Activated naive CD8-positive, alpha-beta T cell treated with anti-CD3 and anti-CD28 coated beads, Interleukin-2, amount 10 ng/mL, durations not matched to agents 7 days and 5 days (primary cell): Measurements from ENCODE around the gene MUS81. TPM values are rescaled to one million over a fixed set of nuclear protein-coding genes. Genes with fewer than 3 reads are reported as not detected.

Source experiments
- ATAC-seq: fragments of 150-1000 bp; cut with Tn5 transposase; one replicate; pipeline ENCODE4 v1.10.0; 2021; ENCODE audit warnings: low read depth, moderate library complexity
- POLR2A ChIA-PET: fragments of 350-600 bp; sonication (Branson Sonifier 250); formaldehyde crosslinking; loops from one replicate; lab custom pipeline; 2021; ENCODE audit warnings: antibody characterized with exemption; lab: Charles Lee
- DNase-seq: peaks from one replicate; pipeline ENCODE4 v3.0.0; 2021
- H3K27ac Mint-ChIP-seq: one replicate; pipeline ENCODE4 v1.8.0; 2022; ENCODE audit warnings: mild to moderate bottlenecking, mixed read lengths
- H3K27me3 Mint-ChIP-seq: one replicate; pipeline ENCODE4 v1.8.0; 2022; ENCODE audit warnings: mild to moderate bottlenecking, moderate library complexity, mixed read lengths
- H3K36me3 Mint-ChIP-seq: one replicate; pipeline ENCODE4 v1.8.0; 2021; ENCODE audit warnings: mild to moderate bottlenecking, mixed read lengths
- H3K4me1 Mint-ChIP-seq: one replicate; pipeline ENCODE4 v1.8.0; 2021; ENCODE audit warnings: mixed read lengths
- H3K4me3 Mint-ChIP-seq: one replicate; pipeline ENCODE4 v1.8.0; 2022; ENCODE audit warnings: mild to moderate bottlenecking, moderate library complexity, mixed read lengths
- H3K9me3 Mint-ChIP-seq: one replicate; pipeline ENCODE4 v1.8.0; 2021; ENCODE audit warnings: mixed read lengths
- total RNA-seq, 2 experiments: library from RNA; stranded (reverse); gene quantifications; one replicate each; pipeline ENCODE4 v1.2.3, GENCODE V29; 2021

Gene MUS81
- 100 to 1,000 TPM; 102 to 110 TPM for total RNA-seq

- ATAC-seq, result peak; percentile 30
- POLR2A ChIA-PET, result interaction anchor here (0.6 to 8.3 kb wide), 27 partner anchors 8 to 393 kb away, joined by 3 to 304 read pairs (median 7); partner anchors contain the start of genes AP5B1, CCDC85B, CTSW and EFEMP2
- Mint-ChIP-seq H3K27ac (peak within 1 kb of the TSS; percentile 98), H3K36me3 (peaks cover 26% of the 10 kb centered on the region), H3K4me1 (peaks cover 38% of the 10 kb centered on the region), H3K27me3 (no peaks in the 10 kb centered on the region), H3K4me3 (peak within 1 kb of the TSS; percentile 91), H3K9me3 (no peaks in the 10 kb centered on the region)
- DNase-seq, result peak; percentile 98
These were observed at the start of gene MUS81 for GRCh38 chr11:65860278-65861164. Gene MUS81 (plus strand): TSS chr11:65860433. CDS start chr11:65860754, 321 bp downstream.

GRCh38 chr11:65811764-65812475 lies 48.3 kb upstream of the MUS81 start:
- H3K36me3 Mint-ChIP-seq, result peaks cover 5% of the 10 kb centered on the region
- H3K27ac Mint-ChIP-seq, result no peak overlapping the region
- H3K27me3 Mint-ChIP-seq, result peaks cover 20% of the 10 kb centered on the region
- DNase-seq (no peak), ATAC-seq (no peak)
- H3K9me3 Mint-ChIP-seq, result no peaks in the 10 kb centered on the region
- H3K4me1 Mint-ChIP-seq, result peaks cover 13% of the 10 kb centered on the region
- POLR2A ChIA-PET, result interaction anchor here (0.5 to 1.6 kb wide), 2 partner anchors 31 to 115 kb away, joined by 3 to 6 read pairs; partner anchors contain the start of gene AP5B1
- H3K4me3 Mint-ChIP-seq, result no peak overlapping the region

- DNase-seq, result no peak
- Mint-ChIP-seq H3K27ac (no peak overlapping the region), H3K9me3 (no peaks in the 10 kb centered on the region), H3K36me3 (peaks cover 5% of the 10 kb centered on the region), H3K4me3 (no peak overlapping the region), H3K4me1 (peaks cover 18% of the 10 kb centered on the region), H3K27me3 (peaks cover 9% of the 10 kb centered on the region)
- POLR2A ChIA-PET, result no interaction called here
- ATAC-seq, result no peak
These were observed 45.9 kb upstream of the MUS81 start for GRCh38 chr11:65814131-65814985.

GRCh38 chr11:65814986-65815565 lies 45.2 kb upstream of the MUS81 start:
- Mint-ChIP-seq H3K27ac (no peak overlapping the region), H3K36me3 (peaks cover 5% of the 10 kb centered on the region), H3K27me3 (peaks cover 9% of the 10 kb centered on the region), H3K4me1 (peaks cover 16% of the 10 kb centered on the region), H3K9me3 (no peaks in the 10 kb centered on the region), H3K4me3 (no peak overlapping the region)
- POLR2A ChIA-PET, result interaction anchor here (4.1 kb wide), 1 partner anchor 103 kb away, joined by 20 read pairs; the partner anchor contains the start of gene KAT5
- no peak for ATAC-seq
- no peak for DNase-seq

- POLR2A ChIA-PET, result interaction anchor here (0.7 to 4.1 kb wide), 7 partner anchors 19 to 687 kb away, joined by 3 to 20 read pairs (median 4); partner anchors contain the start of genes CCDC85B and KAT5
- Mint-ChIP-seq H3K27ac (no peak overlapping the region), H3K27me3 (peaks cover 3% of the 10 kb centered on the region), H3K36me3 (peaks cover 5% of the 10 kb centered on the region), H3K9me3 (no peaks in the 10 kb centered on the region), H3K4me3 (peak overlapping the region; percentile 89), H3K4me1 (peaks cover 12% of the 10 kb centered on the region)
- ATAC-seq (no peak), DNase-seq (no peak)
These were observed 43.5 kb upstream of the MUS81 start for GRCh38 chr11:65816696-65817095.

GRCh38 chr11:65817312-65817834 lies 42.9 kb upstream of the MUS81 start:
- H3K36me3 Mint-ChIP-seq, result peaks cover 5% of the 10 kb centered on the region
- H3K4me1 Mint-ChIP-seq, result peaks cover 12% of the 10 kb centered on the region
- ATAC-seq, result no peak
- H3K27ac Mint-ChIP-seq, result peak overlapping the region; percentile 83
- H3K27me3 Mint-ChIP-seq, result peaks cover 3% of the 10 kb centered on the region
- POLR2A ChIA-PET, result interaction anchor here (0.5 to 4.1 kb wide), 12 partner anchors 14 to 742 kb away, joined by 3 to 20 read pairs (median 4); partner anchors contain the start of genes CCDC85B and KAT5
- H3K4me3 Mint-ChIP-seq, result peak overlapping the region; percentile 89
- DNase-seq, result no peak
- H3K9me3 Mint-ChIP-seq, result no peaks in the 10 kb centered on the region

- Mint-ChIP-seq H3K27me3 (peaks cover 3% of the 10 kb centered on the region), H3K4me3 (peak overlapping the region; percentile 89), H3K9me3 (no peaks in the 10 kb centered on the region), H3K4me1 (peaks cover 12% of the 10 kb centered on the region), H3K36me3 (peaks cover 5% of the 10 kb centered on the region), H3K27ac (peak overlapping the region; percentile 83)
- POLR2A ChIA-PET, result interaction anchor here (0.6 to 4.1 kb wide), 12 partner anchors 15 to 743 kb away, joined by 3 to 20 read pairs (median 4); partner anchors contain the start of genes CCDC85B, KAT5 and SNX32
- ATAC-seq (peak; percentile 90), DNase-seq (peak; percentile 99)
These were observed 42.2 kb upstream of the MUS81 start for GRCh38 chr11:65817835-65818680.

- no peak for ATAC-seq
- Mint-ChIP-seq H3K4me1 (peaks cover 10% of the 10 kb centered on the region), H3K27ac (no peak overlapping the region)
These were observed 39.1 kb upstream of the MUS81 start for GRCh38 chr11:65821107-65821506.

GRCh38 chr11:65822776-65823528 lies 37.3 kb upstream of the MUS81 start:
- POLR2A ChIA-PET, result no interaction called here
- Mint-ChIP-seq H3K4me3 (no peak overlapping the region), H3K27me3 (no peaks in the 10 kb centered on the region), H3K4me1 (peaks cover 3% of the 10 kb centered on the region), H3K27ac (no peak overlapping the region), H3K9me3 (no peaks in the 10 kb centered on the region), H3K36me3 (no peaks in the 10 kb centered on the region)
- DNase-seq, result no peak
- ATAC-seq, result no peak

More at GRCh38 chr11:65821107-65821506, 39.1 kb upstream of the MUS81 start:
- Mint-ChIP-seq H3K4me3 (no peak overlapping the region), H3K9me3 (no peaks in the 10 kb centered on the region), H3K27me3 (no peaks in the 10 kb centered on the region), H3K36me3 (peaks cover 5% of the 10 kb centered on the region)
- POLR2A ChIA-PET, result no interaction called here
- DNase-seq, result no peak

GRCh38 chr11:65826984-65827735 lies 33.1 kb upstream of the MUS81 start:
- Mint-ChIP-seq H3K27me3 (peaks cover 20% of the 10 kb centered on the region), H3K9me3 (no peaks in the 10 kb centered on the region), H3K27ac (no peak overlapping the region), H3K36me3 (no peaks in the 10 kb centered on the region), H3K4me1 (peaks cover 8% of the 10 kb centered on the region), H3K4me3 (no peak overlapping the region)
- ATAC-seq, result no peak
- POLR2A ChIA-PET, result interaction anchor here (1.9 kb wide), 1 partner anchor 25 kb away, joined by 6 read pairs; no protein-coding TSS in a partner anchor
- DNase-seq, result no peak
